GM18519 (cell line): ENCODE measurements around the gene OCIAD1.
"Not testable (repeated sequence)": the region's sequence is repeated elsewhere in the genome, so short reads cannot be mapped to it uniquely, and the experiment has no call there.

Experiments used
- ATAC-seq: cut with Tn5 transposase; IDR thresholded peaks from one replicate; pipeline ENCODE4 v1.9.1; 2021; ENCODE audit warnings: mild to moderate bottlenecking, moderate library complexity; ENCODE audit not compliant: unreplicated experiment, low FRiP score

The OCIAD1 gene

DNA sequence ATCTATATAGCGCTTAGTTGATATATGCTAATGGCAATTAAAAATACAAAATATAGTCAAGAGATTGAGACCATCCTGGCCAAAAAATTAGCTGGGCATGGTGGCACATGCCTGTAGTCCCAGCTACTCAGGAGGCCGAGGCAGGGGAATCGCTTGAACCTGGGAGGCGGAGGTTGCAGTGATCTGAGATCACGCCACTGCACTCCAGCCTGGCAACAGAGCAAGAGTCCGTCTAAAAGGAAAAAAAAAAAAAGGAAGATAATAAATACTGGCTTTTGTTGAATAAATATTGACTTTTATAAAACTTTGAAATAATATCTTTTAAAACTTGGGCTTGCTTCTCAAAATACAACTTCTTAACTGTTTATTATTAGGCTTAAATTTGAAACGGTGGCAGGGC, 14.6 kb upstream of the OCIAD1 start:
- not testable (repeated sequence) for ATAC-seq

- ATAC-seq, result no peak
Measured at GRCh38 chr4:48816971-48817370, 13.9 kb upstream of the OCIAD1 start.

GRCh38 chr4:48821431-48821830, 9.5 kb upstream of the OCIAD1 start:
- ATAC-seq, result not testable (repeated sequence)

DNA sequence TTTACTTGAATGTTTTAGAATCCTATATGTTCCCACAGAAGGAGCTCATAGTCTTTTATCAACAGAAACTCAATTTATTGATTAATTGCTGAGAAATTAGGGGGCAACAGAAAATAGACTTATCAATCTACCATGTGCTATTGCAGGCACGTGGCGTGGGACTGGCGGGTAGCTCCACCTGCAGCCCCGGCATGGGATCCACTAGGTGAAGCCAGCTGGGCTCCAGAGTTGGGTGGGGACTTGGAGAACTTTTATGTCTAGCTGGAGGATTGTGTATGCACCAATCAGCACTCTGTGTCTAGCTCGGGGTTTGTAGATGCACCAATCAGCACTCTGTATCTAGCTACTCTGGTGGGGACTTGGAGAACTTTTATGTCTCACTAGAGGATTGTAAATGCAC, 3.3 kb upstream of the OCIAD1 start:
- no peak for ATAC-seq

GRCh38 chr4:48831532-48832030, 693 bp downstream of the OCIAD1 start:
- no peak for ATAC-seq

DNA sequence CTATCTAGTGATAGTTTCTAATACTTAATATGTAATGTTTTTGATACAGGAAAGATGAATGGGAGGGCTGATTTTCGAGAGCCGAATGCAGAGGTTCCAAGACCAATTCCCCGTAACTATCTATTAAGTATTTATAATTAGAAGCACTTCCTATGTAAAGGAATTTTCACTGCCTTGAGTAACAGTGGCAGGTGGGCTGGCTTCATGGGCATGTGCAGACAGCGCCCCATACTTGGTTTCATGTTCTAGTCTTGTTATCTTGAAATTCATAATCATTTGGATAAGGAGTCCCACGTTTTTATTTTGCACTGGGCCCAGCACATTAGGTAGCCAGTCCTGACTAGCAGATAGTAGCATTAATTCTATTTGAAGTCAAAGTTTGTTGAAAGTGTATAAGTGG, 1.7 kb downstream of the OCIAD1 start:
- no peak for ATAC-seq

- ATAC-seq, result no peak
Measured at GRCh38 chr4:48836658-48837057, 5.8 kb downstream of the OCIAD1 start.

DNA sequence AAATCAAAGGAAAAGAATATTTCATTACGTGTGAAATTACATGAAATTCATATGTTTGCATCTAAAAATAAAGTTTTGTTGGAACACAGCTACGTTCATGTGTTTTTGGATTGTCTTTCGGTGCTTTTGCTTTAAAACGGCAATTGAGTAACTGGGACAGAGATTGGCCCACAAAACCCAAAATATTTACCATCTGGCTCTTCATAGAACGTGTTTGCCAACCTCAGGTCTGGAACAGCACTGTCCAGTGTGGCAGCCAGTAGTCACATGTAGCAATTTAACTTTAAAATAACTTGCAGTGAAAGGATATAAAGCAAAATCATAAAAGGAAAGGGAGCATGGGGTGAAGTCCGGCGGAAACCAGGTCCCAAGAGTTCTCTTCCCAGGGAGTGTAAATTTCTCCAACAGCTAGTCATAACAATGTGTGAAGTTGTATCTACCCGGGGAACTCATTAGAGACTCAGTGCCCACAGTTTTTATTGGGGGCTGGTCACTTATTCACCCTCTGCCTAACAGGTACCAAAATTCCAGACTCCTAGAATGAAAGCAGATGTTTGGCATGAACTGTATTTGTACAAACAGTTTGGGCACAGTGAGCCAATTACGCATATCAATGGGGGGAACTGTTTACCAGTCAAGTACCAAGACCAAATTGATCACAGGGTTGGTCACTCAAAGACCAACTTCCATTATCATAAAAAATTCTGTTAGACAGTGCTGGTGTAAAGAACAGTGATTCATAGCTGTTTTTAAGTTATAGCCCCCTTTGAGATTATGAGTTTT, 10.3 kb downstream of the OCIAD1 start:
- no peak for ATAC-seq

GRCh38 chr4:48844843-48845242, 14.0 kb downstream of the OCIAD1 start:
- ATAC-seq, result no peak

GRCh38 chr4:48848799-48849198, 17.9 kb downstream of the OCIAD1 start:
- not testable (repeated sequence) for ATAC-seq

DNA sequence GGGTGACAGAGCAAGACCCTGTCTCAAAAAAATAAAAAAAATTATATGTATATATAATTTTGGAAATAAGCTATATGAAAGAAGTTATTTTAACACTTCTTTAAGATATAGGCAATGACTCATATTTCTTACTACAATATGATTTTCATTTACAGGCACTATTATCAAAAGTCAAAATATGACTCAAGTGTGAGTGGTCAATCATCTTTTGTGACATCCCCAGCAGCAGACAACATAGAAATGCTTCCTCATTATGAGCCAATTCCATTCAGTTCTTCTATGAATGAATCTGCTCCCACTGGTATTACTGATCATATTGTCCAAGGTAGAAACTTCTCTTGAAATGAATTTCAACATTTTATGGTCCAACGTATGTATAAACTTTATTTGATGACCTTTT, 20.8 kb downstream of the OCIAD1 start:
- ATAC-seq, result no peak

DNA sequence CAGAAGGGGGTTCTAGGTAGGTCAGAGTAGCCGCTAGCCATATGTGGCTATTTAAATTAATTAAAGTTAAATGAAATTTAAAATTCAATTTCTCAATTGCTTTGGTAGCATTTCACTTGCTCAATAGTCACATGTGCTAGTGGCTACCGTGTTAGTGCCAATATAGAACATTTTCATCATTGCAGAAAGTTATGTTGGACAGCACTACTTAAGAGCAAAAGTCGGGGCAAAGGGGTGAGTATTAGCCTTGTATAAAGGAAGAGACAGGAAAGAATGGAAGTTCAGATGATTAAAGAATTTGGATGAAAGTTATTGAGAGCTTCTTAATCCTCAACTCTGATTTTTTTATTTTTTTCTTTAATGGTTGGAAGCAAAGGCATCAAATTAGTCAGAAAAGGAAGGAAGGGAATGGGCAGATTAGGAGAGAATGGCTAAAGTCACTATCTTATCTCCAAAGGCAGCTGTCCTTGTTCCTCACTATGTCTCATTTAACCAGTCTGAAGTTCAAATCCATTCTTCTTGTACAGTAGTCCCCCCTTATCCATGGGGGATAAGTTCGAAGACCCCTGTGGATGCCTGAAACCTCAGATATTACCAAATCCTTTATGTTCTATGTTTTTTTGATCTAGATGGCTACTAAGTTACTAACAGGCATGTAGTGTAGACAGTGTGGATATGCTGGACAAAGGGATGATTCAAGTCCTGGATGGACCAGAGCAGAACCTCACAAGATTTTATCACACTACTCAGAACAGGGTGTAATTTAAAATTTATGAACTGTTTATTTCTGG, 22.9 kb downstream of the OCIAD1 start:
- ATAC-seq, result no peak

- ATAC-seq, result no peak
Measured at GRCh38 chr4:48854395-48854683, 23.5 kb downstream of the OCIAD1 start.

DNA sequence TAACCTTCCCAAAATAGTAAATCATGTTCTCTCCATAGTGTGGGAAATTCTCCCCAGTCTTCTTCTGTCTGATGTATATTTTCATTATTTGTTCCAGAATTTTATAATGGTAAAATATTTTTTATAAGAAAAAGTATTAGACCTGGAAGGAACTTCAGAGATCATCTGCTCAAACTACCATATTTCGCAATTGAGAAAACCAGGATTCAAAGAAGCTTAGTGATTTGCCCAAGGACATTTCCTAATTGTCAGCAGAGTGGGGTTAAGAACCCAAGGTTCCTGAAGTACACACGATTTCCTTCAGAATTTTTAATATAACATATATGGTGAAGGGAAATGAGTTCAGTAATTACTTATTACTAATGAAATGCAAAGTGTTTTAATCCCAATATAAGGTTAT, 24.1 kb downstream of the OCIAD1 start:
- ATAC-seq, result no peak

DNA sequence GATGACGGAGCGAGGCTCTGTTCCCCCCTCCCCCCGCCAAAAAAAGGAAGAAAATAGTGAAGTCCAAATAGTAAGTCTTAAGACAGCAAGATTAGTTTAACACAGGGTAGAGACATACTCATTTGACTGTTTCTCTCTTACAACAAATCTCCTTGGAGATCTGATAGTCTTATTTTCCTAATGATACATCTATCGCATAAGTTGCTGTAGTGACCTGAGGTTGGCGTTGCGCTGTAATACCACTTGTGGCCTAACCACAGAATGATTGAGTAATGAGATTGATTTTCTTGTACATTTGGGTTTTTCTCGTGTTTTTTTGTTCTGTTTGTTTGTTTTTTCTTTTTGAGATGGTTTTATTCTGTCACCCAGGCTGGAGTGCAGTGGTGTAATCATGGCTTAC, 27.2 kb downstream of the OCIAD1 start:
- no peak for ATAC-seq

- no peak for ATAC-seq
Measured at GRCh38 chr4:48862038-48862437, 31.1 kb downstream of the OCIAD1 start.

DNA sequence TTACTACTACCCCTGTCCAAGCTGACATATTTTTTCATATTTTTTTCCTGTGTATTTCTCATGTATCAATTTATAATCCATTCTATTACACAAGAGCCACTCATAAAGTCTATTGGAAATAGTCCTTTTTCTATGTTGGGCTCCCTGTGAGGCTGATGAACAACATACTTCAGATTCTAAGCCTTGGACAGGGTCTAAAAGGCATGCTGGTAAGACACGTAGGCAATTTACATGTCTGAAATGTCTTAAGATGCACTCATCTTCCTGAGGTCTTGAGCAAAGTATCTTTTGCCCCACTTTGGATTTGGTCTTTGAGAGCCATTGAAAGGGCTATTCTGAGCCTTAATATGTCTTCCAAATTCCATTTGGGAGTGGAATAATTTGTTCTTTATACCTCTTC, 31.8 kb downstream of the OCIAD1 start:
- no peak for ATAC-seq

- ATAC-seq, result no peak
Measured at GRCh38 chr4:48863728-48864127, 32.8 kb downstream of the OCIAD1 start.

GRCh38 chr4:48864696-48865095, 33.8 kb downstream of the OCIAD1 start:
- not testable (repeated sequence) for ATAC-seq

DNA sequence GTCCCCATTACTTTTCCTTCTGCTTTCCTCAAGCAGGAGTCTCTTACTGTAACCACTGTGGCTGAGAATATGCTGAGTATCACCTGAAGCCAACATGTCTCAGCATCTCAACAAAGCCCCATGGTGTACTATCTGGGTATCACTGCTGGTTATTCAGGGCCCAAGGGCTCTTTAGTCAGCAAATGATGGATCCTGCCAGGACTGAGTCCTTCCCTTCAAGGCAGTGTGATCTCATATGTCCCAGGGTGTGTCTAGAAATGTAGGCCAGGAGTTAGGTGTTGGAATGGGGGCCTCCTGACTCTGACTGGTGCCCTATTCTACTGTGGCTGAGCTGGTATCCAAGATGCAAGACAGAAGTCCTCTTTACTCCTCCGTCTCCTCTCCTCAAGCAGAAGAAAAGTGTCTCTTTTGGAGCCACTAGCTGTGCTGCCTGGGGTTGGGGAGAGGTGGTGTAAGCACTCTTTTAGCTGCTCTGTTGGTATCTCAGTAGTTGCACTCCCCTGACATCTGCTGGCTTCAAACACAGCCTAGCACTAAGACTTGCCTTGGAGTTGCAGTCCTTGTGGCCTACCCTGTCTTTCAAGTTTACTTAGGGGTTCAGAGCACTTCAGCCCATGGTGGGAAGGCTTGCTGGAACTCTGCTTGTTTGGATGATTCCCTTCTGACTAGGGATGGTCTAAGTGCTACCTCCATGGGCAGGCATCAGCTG, 47.1 kb downstream of the OCIAD1 start:
- ATAC-seq, result no peak
